ENCODE results near the gene INHBE.

INHBE gene

DNA sequence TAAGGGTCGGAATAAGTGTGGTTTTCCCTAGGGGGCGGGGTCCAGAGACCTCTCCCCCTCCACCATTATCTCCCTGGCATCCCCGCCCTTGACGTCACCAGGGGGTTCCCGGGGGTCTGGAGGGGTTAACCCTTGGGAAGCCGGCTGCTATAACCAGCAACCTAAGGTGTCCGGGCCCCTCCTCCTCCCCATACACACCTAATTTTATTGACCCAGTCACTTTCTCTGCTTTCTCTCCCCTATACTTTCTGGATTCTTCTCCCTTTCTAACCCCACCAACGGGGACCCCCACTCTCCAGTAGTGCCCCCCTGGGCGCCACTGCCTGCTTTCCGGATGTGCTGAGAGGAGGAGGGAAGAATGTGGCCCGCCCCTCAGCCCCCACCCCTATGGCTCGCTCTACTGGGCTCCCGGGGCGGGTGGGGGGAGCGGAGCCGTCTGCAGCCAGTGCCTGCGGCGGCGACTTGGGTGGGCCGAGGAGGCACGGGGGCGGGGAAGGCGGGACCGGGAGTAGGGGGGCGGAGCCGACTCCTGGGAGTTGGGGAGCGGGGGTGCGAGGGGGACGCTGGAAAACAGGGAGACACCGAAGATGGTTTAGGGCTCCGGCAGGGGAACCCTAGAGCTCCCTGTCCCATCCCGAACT lies 6.3 kb downstream of the INHBE start:
- Histone ChIP-seq H3K4me1 (ENCODE audit: control insufficient read depth, insufficient read depth, low read length, unreplicated experiment) (peaks cover 22% of the 10 kb centered on the region), H3K27me3 (ENCODE audit: insufficient read depth, low read length) (peaks cover 17% of the 10 kb centered on the region), H2AFZ (ENCODE audit: low read length, unreplicated experiment) (peak overlapping the region; percentile 70), H3K79me2 (ENCODE audit: control insufficient read depth, insufficient read depth, low read length, unreplicated experiment) (no peaks in the 10 kb centered on the region), H3K4me3 (ENCODE audit: low read depth, low read length) (peak overlapping the region; percentile 80), H3K27ac (ENCODE audit: low read depth, low read length) (no peak overlapping the region), H3K36me3 (ENCODE audit: insufficient read depth, low read length) (no peaks in the 10 kb centered on the region)

DNA sequence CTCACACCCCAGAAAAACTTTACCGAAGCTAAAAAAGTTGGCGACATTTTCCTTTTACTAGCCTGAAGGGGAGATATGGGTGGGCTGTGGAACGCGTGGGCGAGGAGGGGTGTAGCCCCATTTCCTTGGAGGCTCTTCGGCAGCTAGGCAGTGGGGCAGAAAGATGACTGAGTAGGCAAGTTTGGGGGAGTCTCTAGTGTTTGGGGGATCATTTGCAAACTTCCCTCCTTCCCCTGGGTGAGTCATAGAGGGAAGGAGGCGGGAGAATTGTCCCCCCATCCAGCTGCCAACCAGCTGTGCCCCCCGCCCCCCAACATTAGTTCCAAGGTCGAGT lies 6.8 kb downstream of the INHBE start:
- peaks cover 22% of the 10 kb centered on the region for H3K4me1 ChIP-seq (ENCODE audit: control insufficient read depth, insufficient read depth, low read length, unreplicated experiment)
- H2AFZ ChIP-seq (ENCODE audit: low read length, unreplicated experiment), result peak overlapping the region; percentile 70
- H3K36me3 ChIP-seq (ENCODE audit: insufficient read depth, low read length), result no peaks in the 10 kb centered on the region
- no peaks in the 10 kb centered on the region for H3K79me2 ChIP-seq (ENCODE audit: control insufficient read depth, insufficient read depth, low read length, unreplicated experiment)
- H3K27ac ChIP-seq (ENCODE audit: low read depth, low read length), result no peak overlapping the region
- H3K4me3 ChIP-seq (ENCODE audit: low read depth, low read length), result peak overlapping the region; percentile 80
- peaks cover 18% of the 10 kb centered on the region for H3K27me3 ChIP-seq (ENCODE audit: insufficient read depth, low read length)

DNA sequence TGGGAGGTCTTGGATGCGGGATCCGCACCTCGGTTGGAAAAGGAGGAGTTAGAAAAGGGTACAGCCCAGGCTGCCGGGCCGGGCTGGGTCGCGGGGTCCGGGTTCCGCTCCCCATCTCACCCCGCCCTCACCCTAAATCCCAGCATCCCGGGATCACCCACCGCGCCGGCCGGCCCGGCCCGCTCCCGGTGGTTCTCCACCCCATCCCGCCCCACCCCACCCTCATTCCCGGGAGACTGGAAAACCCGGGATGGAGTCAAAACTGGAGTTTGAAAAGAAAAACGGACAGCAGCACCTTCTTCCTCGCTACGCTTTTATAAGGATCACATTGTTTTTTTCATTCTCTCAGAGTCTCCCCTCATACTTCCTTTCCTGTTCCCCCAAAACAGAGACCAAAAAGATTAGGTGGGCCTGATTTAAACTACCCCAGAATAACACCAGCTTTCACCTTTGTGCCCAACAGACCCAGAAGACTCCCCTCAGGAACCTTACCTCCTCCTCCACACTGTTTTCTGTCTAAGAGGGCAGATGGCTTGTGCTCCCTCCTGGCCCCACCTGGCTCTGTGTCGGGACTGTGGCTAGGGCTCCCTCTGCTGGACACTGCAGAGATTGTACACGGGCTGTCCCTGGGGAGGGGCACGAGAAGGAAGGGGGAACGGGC lies 7.3 kb downstream of the INHBE start:
- H3K27ac ChIP-seq (ENCODE audit: low read depth, low read length), result no peak overlapping the region
- H3K36me3 ChIP-seq (ENCODE audit: insufficient read depth, low read length), result no peaks in the 10 kb centered on the region
- H3K4me1 ChIP-seq (ENCODE audit: control insufficient read depth, insufficient read depth, low read length, unreplicated experiment), result peaks cover 22% of the 10 kb centered on the region
- H3K27me3 ChIP-seq (ENCODE audit: insufficient read depth, low read length), result peaks cover 23% of the 10 kb centered on the region
- H2AFZ ChIP-seq (ENCODE audit: low read length, unreplicated experiment), result peak overlapping the region; percentile 85
- H3K4me3 ChIP-seq (ENCODE audit: low read depth, low read length), result peak overlapping the region; percentile 80
- no peaks in the 10 kb centered on the region for H3K79me2 ChIP-seq (ENCODE audit: control insufficient read depth, insufficient read depth, low read length, unreplicated experiment)

DNA sequence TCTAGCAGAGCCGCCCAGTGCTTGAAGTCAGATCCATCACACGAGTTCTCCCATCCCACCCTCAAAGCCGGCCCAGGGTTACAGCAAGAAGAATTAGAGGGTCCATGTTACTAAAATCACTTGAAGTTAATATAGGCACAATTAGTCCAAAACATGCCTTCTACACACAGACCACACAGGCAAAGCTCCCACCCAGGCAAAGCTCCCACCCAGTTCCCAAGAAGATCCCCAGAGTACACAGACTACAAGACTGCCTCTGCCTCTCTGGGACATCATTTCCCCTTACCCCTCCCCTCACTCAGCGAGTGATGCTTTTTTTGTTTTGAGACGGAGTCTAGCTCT lies 7.8 kb downstream of the INHBE start:
- H3K27ac ChIP-seq (ENCODE audit: low read depth, low read length), result no peak overlapping the region
- peaks cover 19% of the 10 kb centered on the region for H3K4me1 ChIP-seq (ENCODE audit: control insufficient read depth, insufficient read depth, low read length, unreplicated experiment)
- H3K27me3 ChIP-seq (ENCODE audit: insufficient read depth, low read length), result peaks cover 28% of the 10 kb centered on the region
- H3K79me2 ChIP-seq (ENCODE audit: control insufficient read depth, insufficient read depth, low read length, unreplicated experiment), result no peaks in the 10 kb centered on the region
- H2AFZ ChIP-seq (ENCODE audit: low read length, unreplicated experiment), result no peak overlapping the region
- H3K36me3 ChIP-seq (ENCODE audit: insufficient read depth, low read length), result no peaks in the 10 kb centered on the region
- peak overlapping the region; percentile 80; the same call in 1 of the 2 replicates for H3K4me3 ChIP-seq (ENCODE audit: low read depth, low read length)

DNA sequence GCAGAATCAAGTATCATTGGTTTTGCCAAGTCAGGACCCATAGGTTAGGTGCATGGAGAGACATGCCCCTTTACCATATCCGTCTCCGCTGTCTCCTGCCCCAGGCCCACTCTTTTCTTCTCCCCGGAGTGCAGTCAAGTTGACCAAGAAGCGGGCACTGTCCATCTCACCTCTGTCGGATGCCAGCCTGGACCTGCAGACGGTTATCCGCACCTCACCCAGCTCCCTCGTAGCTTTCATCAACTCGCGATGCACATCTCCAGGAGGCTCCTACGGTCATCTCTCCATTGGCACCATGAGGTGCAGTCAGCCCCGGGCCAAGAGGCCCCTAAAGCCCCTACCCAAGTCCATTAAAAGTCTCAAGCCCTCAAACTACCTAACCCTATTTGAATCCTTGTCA lies 9.5 kb downstream of the INHBE start:
- no peak overlapping the region for H3K4me3 ChIP-seq (ENCODE audit: low read depth, low read length)
- H3K27ac ChIP-seq (ENCODE audit: low read depth, low read length), result no peak overlapping the region
- H3K79me2 ChIP-seq (ENCODE audit: control insufficient read depth, insufficient read depth, low read length, unreplicated experiment), result no peaks in the 10 kb centered on the region
- no peaks in the 10 kb centered on the region for H3K36me3 ChIP-seq (ENCODE audit: insufficient read depth, low read length)
- H2AFZ ChIP-seq (ENCODE audit: low read length, unreplicated experiment), result no peak overlapping the region
- peaks cover 11% of the 10 kb centered on the region for H3K4me1 ChIP-seq (ENCODE audit: control insufficient read depth, insufficient read depth, low read length, unreplicated experiment)
- H3K27me3 ChIP-seq (ENCODE audit: insufficient read depth, low read length), result peaks cover 44% of the 10 kb centered on the region

DNA sequence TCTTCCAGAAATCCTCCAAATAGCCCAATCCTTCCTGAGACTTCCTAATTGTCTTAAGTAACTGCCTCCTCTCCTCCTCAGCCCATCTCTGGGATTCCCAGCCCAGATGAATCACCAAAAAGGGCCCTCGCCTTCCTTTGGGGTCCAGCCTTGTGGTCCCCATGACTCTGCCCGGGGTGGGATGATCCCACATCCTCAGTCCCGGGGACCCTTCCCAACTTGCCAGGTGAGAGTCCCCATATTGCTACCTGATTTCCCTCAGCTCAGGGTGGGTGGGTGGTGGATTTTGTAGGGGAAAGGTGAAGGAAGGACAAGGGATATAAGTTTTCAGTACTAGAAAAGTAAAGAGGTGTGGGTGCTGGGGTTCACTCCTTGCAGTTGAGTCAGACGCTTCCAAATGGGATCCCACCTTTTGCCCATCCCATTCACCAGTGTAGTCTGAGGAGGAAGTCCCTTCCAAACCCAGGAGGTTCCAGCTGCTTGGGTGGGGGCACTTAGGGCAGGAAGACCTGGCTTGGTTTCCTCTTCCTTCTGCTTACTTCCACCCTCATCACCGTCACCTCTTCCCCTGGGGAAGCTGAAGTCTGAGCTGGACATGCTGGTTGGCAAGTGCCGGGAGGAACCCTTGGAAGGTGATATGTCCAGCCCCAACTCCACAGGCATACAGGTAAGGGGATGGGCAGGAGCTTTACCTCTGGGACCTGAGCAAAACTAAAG lies 10.1 kb downstream of the INHBE start:
- H3K27me3 ChIP-seq (ENCODE audit: insufficient read depth, low read length), result peaks cover 50% of the 10 kb centered on the region

DNA sequence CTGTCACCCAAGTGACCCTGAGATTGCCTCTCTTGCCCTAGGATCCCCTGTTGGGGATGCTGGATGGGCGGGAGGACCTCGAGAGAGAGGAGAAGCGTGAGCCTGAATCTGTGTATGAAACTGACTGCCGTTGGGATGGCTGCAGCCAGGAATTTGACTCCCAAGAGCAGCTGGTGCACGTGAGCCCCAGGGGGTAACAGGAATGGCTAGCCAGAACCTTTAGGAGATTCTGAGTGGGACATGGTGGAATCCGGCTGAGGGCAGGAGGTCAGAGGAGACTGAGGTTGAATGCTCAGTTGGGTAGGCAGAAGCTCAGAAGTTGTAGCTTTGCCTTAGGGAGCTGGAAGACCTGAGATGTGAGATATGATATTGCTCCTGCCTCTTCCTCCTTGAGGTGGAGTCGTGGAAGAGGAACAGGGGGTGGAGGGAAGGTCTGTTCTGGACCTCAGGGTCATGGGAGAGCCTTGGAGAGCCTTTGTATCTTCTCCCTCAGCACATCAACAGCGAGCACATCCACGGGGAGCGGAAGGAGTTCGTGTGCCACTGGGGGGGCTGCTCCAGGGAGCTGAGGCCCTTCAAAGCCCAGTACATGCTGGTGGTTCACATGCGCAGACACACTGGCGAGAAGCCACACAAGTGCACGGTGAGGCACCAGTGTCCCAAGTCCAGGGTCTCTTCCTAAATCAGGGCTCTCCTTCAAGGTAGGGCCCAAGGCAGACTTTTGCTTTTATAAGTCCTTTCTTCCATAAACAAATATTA lies 10.8 kb downstream of the INHBE start:
- Histone ChIP-seq H3K27ac (ENCODE audit: low read depth, low read length) (no peak overlapping the region), H3K4me1 (ENCODE audit: control insufficient read depth, insufficient read depth, low read length, unreplicated experiment) (peaks cover 3% of the 10 kb centered on the region), H2AFZ (ENCODE audit: low read length, unreplicated experiment) (no peak overlapping the region), H3K4me3 (ENCODE audit: low read depth, low read length) (no peak overlapping the region), H3K36me3 (ENCODE audit: insufficient read depth, low read length) (no peaks in the 10 kb centered on the region), H3K27me3 (ENCODE audit: insufficient read depth, low read length) (peaks cover 55% of the 10 kb centered on the region), H3K79me2 (ENCODE audit: control insufficient read depth, insufficient read depth, low read length, unreplicated experiment) (no peaks in the 10 kb centered on the region)

More for the DNA sequence above, 10.1 kb downstream of the INHBE start:
- Histone ChIP-seq H3K4me3 (ENCODE audit: low read depth, low read length) (no peak overlapping the region), H3K27ac (ENCODE audit: low read depth, low read length) (no peak overlapping the region), H3K79me2 (ENCODE audit: control insufficient read depth, insufficient read depth, low read length, unreplicated experiment) (no peaks in the 10 kb centered on the region), H3K4me1 (ENCODE audit: control insufficient read depth, insufficient read depth, low read length, unreplicated experiment) (peaks cover 11% of the 10 kb centered on the region), H3K36me3 (ENCODE audit: insufficient read depth, low read length) (no peaks in the 10 kb centered on the region), H2AFZ (ENCODE audit: low read length, unreplicated experiment) (no peak overlapping the region)

DNA sequence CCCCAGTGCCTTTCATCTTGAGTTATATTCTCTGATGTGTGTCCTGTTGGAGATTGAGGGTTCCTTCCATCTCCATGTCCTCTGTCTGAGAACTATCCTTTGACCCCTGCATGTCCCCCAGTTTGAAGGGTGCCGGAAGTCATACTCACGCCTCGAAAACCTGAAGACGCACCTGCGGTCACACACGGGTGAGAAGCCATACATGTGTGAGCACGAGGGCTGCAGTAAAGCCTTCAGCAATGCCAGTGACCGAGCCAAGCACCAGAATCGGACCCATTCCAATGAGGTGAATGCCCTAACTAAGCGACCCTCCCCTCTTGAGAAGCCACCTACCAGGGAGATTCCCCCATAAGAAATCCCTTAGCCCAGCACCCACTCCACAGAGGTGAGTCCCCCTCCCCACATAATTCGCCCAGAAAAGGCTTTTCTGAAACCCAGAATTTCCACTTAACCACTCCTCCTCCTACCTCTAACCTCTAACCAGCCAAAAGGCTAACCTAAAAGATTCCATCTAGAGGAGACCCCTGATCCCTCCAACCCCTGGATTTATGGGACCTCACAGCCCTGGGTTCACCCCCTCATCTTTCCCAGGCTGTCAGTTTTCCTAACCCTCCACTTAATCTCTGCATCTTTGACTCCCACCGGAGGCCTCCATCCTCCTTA lies 12.2 kb downstream of the INHBE start:
- H3K27me3 ChIP-seq (ENCODE audit: insufficient read depth, low read length), result peaks cover 62% of the 10 kb centered on the region
- no peaks in the 10 kb centered on the region for H3K4me1 ChIP-seq (ENCODE audit: control insufficient read depth, insufficient read depth, low read length, unreplicated experiment)
- no peak overlapping the region for H3K4me3 ChIP-seq (ENCODE audit: low read depth, low read length)
- no peaks in the 10 kb centered on the region for H3K79me2 ChIP-seq (ENCODE audit: control insufficient read depth, insufficient read depth, low read length, unreplicated experiment)
- H3K27ac ChIP-seq (ENCODE audit: low read depth, low read length), result no peak overlapping the region
- H3K36me3 ChIP-seq (ENCODE audit: insufficient read depth, low read length), result no peaks in the 10 kb centered on the region
- H2AFZ ChIP-seq (ENCODE audit: low read length, unreplicated experiment), result no peak overlapping the region

DNA sequence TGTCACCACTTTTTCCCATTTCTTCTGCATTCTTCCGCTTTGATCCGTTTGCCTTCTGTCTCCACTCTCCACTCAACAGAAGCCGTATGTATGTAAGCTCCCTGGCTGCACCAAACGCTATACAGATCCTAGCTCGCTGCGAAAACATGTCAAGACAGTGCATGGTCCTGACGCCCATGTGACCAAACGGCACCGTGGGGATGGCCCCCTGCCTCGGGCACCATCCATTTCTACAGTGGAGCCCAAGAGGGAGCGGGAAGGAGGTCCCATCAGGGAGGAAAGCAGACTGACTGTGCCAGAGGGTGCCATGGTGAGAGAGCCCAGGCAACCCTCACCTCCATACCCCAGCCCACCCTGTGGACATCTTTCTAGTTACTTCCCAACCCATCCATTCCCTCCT lies 12.8 kb downstream of the INHBE start:
- H2AFZ ChIP-seq (ENCODE audit: low read length, unreplicated experiment), result no peak overlapping the region

More for the DNA sequence above, 12.8 kb downstream of the INHBE start:
- H3K4me1 ChIP-seq (ENCODE audit: control insufficient read depth, insufficient read depth, low read length, unreplicated experiment), result no peaks in the 10 kb centered on the region
- no peak overlapping the region for H3K27ac ChIP-seq (ENCODE audit: low read depth, low read length)
- no peak overlapping the region for H3K4me3 ChIP-seq (ENCODE audit: low read depth, low read length)
- H3K79me2 ChIP-seq (ENCODE audit: control insufficient read depth, insufficient read depth, low read length, unreplicated experiment), result no peaks in the 10 kb centered on the region
- peaks cover 67% of the 10 kb centered on the region for H3K27me3 ChIP-seq (ENCODE audit: insufficient read depth, low read length)
- no peaks in the 10 kb centered on the region for H3K36me3 ChIP-seq (ENCODE audit: insufficient read depth, low read length)
